Mesenchymal stem cell (in vitro differentiated cells and primary cell): ENCODE measurements around the gene SLC9A9.

ENCODE experiments used
- DNase-seq: peaks from one replicate; pipeline ENCODE4 v3.0.0-alpha.2; 2013
- H2AFZ ChIP-seq: one replicate; pipeline ENCODE4 v1.6.1; 2013; ENCODE audit warnings: low read depth, mild to moderate bottlenecking, control low read depth, inconsistent platforms, low read length, moderate library complexity
- H2AK5ac ChIP-seq: 2 replicates; pipeline ENCODE4 v1.6.1; 2013; ENCODE audit warnings: low read length, moderate library complexity, mild to moderate bottlenecking, inconsistent platforms; ENCODE audit not compliant: severe bottlenecking
- H2BK120ac ChIP-seq: one replicate; pipeline ENCODE4 v1.6.1; 2013; ENCODE audit warnings: low read depth, mild to moderate bottlenecking, inconsistent platforms, low read length, moderate library complexity
- H2BK12ac ChIP-seq, 2 experiments: one replicate each; pipeline ENCODE4 v1.6.1; 2013; ENCODE audit warnings: inconsistent platforms in 2 of 2, low read length in 2 of 2, mild to moderate bottlenecking in 2 of 2, moderate library complexity in 2 of 2, control low read depth in 1 of 2
- H2BK15ac ChIP-seq: one replicate; pipeline ENCODE4 v1.6.1; 2013; ENCODE audit warnings: mild to moderate bottlenecking, low read depth, inconsistent platforms; ENCODE audit not compliant: poor library complexity, severe bottlenecking
- H2BK5ac ChIP-seq: 2 replicates; pipeline ENCODE4 v1.6.1; 2013; ENCODE audit warnings: low read depth, mild to moderate bottlenecking, low read length, control low read depth, inconsistent platforms; ENCODE audit not compliant: poor library complexity, severe bottlenecking
- H3K14ac ChIP-seq, 2 experiments: one replicate each; pipeline ENCODE4 v1.6.1; 2013; ENCODE audit warnings: inconsistent platforms in 2 of 2, low read length in 2 of 2, control low read depth in 1 of 2, mild to moderate bottlenecking in 1 of 2, moderate library complexity in 1 of 2
- H3K18ac ChIP-seq, 2 experiments: one replicate each; pipeline ENCODE4 v1.6.1; 2013; ENCODE audit warnings: inconsistent platforms in 2 of 2, low read length in 2 of 2, control low read depth in 1 of 2, low read depth in 1 of 2, mild to moderate bottlenecking in 1 of 2
- H3K23ac ChIP-seq, 2 experiments: one replicate each; pipeline ENCODE4 v1.6.1; 2013; ENCODE audit warnings: inconsistent platforms in 2 of 2, low read length in 2 of 2, mild to moderate bottlenecking in 2 of 2, moderate library complexity in 2 of 2, control low read depth in 1 of 2
- H3K27ac ChIP-seq: 2 replicates; pipeline ENCODE4 v1.5.1; 2013; ENCODE audit warnings: mild to moderate bottlenecking, moderate library complexity, low read length, control low read depth, inconsistent platforms; ENCODE audit not compliant: poor library complexity, severe bottlenecking
- H3K27me3 ChIP-seq, 2 experiments: 2 replicates each; pipeline versions ENCODE4 v1.6.1 to v1.7.0; 2013; ENCODE audit warnings: low read length in 2 of 2, mild to moderate bottlenecking in 2 of 2, moderate library complexity in 2 of 2, control low read depth in 1 of 2, inconsistent platforms in 1 of 2; ENCODE audit not compliant: control insufficient read depth in 1 of 2, insufficient read depth in 1 of 2
- H3K36me3 ChIP-seq, 2 experiments: 2 replicates each; pipeline versions ENCODE4 v1.6.1 to v1.7.0; 2013; ENCODE audit warnings: low read length in 2 of 2, control low read depth in 1 of 2, inconsistent platforms in 1 of 2, low read depth in 1 of 2, mild to moderate bottlenecking in 1 of 2; ENCODE audit not compliant: insufficient read depth in 2 of 2, control insufficient read depth in 1 of 2
- H3K4ac ChIP-seq, 2 experiments: one replicate each; pipeline ENCODE4 v1.6.1; 2013; ENCODE audit warnings: inconsistent platforms in 2 of 2, low read length in 2 of 2, mild to moderate bottlenecking in 2 of 2, moderate library complexity in 2 of 2, control low read depth in 1 of 2, low read depth in 1 of 2
- H3K4me1 ChIP-seq: 2 replicates; pipeline ENCODE4 v1.6.1; 2013; ENCODE audit warnings: low read depth, low read length, control low read depth; ENCODE audit not compliant: control insufficient read depth, insufficient read depth
- H3K4me2 ChIP-seq: 2 replicates; pipeline ENCODE4 v1.6.1; 2013; ENCODE audit warnings: low read length, mild to moderate bottlenecking, inconsistent platforms; ENCODE audit not compliant: poor library complexity, severe bottlenecking
- H3K4me3 ChIP-seq, 2 experiments: 2 replicates each; pipeline versions ENCODE4 v1.5.1 to v1.7.0; 2013; ENCODE audit warnings: low read length in 2 of 2, mild to moderate bottlenecking in 2 of 2, control low read depth in 1 of 2, low read depth in 1 of 2; ENCODE audit not compliant: insufficient read depth in 1 of 2
- H3K79me1 ChIP-seq: replicated peaks from 2 replicates; pipeline ENCODE4 v1.6.1; 2013; ENCODE audit warnings: mild to moderate bottlenecking, control low read depth, low read length, inconsistent platforms; ENCODE audit not compliant: poor library complexity, severe bottlenecking
- H3K9ac ChIP-seq: 2 replicates; pipeline ENCODE4 v1.7.0; 2013; ENCODE audit warnings: mild to moderate bottlenecking, low read length, moderate library complexity
- H3K9me3 ChIP-seq: 2 replicates; pipeline ENCODE4 v1.7.0; 2013; ENCODE audit warnings: mild to moderate bottlenecking, low read length; ENCODE audit not compliant: control insufficient read depth
- H4K8ac ChIP-seq: one replicate; pipeline ENCODE4 v1.6.1; 2013; ENCODE audit warnings: inconsistent platforms, mild to moderate bottlenecking, low read length, moderate library complexity
- H4K91ac ChIP-seq: one replicate; pipeline ENCODE4 v1.6.1; 2013; ENCODE audit warnings: mild to moderate bottlenecking, low read length, inconsistent platforms
- WGBS: methylation state at CpG from one replicate; pipeline ENCODE4 v1.1.7; 2013; ENCODE audit warnings: mixed read lengths; 5-methylcytosine and 5-hydroxymethylcytosine counted together

Gene SLC9A9

DNA sequence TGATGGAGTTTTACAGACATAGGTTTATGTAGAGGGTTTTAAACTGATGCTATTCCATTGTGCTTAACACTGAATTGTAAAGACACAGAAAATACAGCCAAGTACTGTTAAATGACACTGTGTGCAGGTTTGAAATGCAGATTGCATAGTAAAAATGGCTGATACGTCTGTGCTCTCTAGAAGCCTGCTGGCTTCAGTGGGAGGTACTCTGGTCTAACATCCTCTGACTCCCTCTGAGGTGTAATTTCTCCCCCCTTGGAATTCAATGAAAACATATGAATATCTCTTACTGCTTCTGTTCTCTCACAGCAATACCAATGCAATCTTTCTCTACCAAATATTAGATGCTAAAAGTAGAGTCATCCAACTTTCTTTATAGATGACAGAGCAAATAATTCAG, 176.6 kb downstream of the SLC9A9 start:
- H4K8ac ChIP-seq, result no peak overlapping the region
- no peak overlapping the region for H2AK5ac ChIP-seq
- no peak overlapping the region for H3K4me3 ChIP-seq
- no peak overlapping the region for H2BK5ac ChIP-seq
- no peak overlapping the region for H3K9ac ChIP-seq
- no peak overlapping the region for H2BK12ac ChIP-seq
- no peak overlapping the region for H3K4me2 ChIP-seq
- no peak overlapping the region for H2AFZ ChIP-seq
- H3K27ac ChIP-seq, result no peak overlapping the region
- H3K4me1 ChIP-seq, result no peaks in the 10 kb centered on the region
- H3K36me3 ChIP-seq, result no peaks in the 10 kb centered on the region
- no peak overlapping the region for H4K91ac ChIP-seq
- no peaks in the 10 kb centered on the region for H3K9me3 ChIP-seq
- H2BK15ac ChIP-seq, result no peak overlapping the region
- WGBS, result 50% methylated on average over 1 of the region's 1 CpG
- H3K18ac ChIP-seq, result no peak overlapping the region
- H3K4ac ChIP-seq, result no peak overlapping the region
- no peak overlapping the region for H3K23ac ChIP-seq
- no peaks in the 10 kb centered on the region for H3K79me1 ChIP-seq
- H3K27me3 ChIP-seq, result no peaks in the 10 kb centered on the region
- no peak for DNase-seq
- no peak overlapping the region for H3K14ac ChIP-seq
- no peak overlapping the region for H2BK120ac ChIP-seq

GRCh38 chr3:143668924-143669790, 179.1 kb downstream of the SLC9A9 start:
- Histone ChIP-seq H4K91ac (no peak overlapping the region), H2BK15ac (no peak overlapping the region), H3K4me1 (no peaks in the 10 kb centered on the region), H3K4me2 (no peak overlapping the region), H3K27me3 (no peaks in the 10 kb centered on the region), H3K4me3 (no peak overlapping the region), H2AK5ac (no peak overlapping the region), H3K27ac (no peak overlapping the region), H3K23ac (no peak overlapping the region), H4K8ac (no peak overlapping the region), H3K4ac (no peak overlapping the region), H2BK12ac (no peak overlapping the region), H2BK120ac (no peak overlapping the region), H3K18ac (no peak overlapping the region), H3K14ac (no peak overlapping the region), H2BK5ac (no peak overlapping the region), H3K9ac (no peak overlapping the region), H3K9me3 (no peaks in the 10 kb centered on the region), H3K79me1 (no peaks in the 10 kb centered on the region), H3K36me3 (no peaks in the 10 kb centered on the region), H2AFZ (no peak overlapping the region)
- DNase-seq, result peak; percentile 20
- WGBS, result 74% methylated on average over 3 of the region's 5 CpGs

DNA sequence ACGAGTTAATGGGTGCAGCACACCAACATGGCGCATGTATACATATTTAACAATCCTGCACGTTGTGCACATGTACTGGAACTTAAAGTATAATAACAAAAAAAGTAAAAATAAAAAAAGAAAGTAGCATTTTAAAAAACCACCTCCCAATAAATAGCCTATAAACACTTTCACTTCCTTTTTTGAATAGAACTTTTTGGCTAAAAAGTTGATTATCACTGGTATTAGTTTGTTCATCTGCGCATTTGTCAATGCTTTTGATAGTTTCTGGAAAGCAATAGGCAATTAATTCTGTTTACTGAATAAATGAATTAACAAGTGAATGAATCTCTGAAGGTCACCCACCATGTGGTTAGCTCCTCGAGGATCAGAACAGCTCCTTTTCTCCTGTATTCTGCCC, 179.9 kb downstream of the SLC9A9 start:
- Histone ChIP-seq H4K8ac (no peak overlapping the region), H2BK12ac (no peak overlapping the region), H3K79me1 (no peaks in the 10 kb centered on the region), H3K9ac (no peak overlapping the region), H3K14ac (no peak overlapping the region), H2AK5ac (no peak overlapping the region), H3K4me3 (no peak overlapping the region), H3K27me3 (no peaks in the 10 kb centered on the region), H3K36me3 (no peaks in the 10 kb centered on the region), H3K4me1 (no peaks in the 10 kb centered on the region), H3K23ac (no peak overlapping the region), H3K4ac (no peak overlapping the region), H3K4me2 (no peak overlapping the region), H4K91ac (no peak overlapping the region), H3K18ac (no peak overlapping the region), H2BK120ac (no peak overlapping the region), H3K9me3 (no peaks in the 10 kb centered on the region), H2BK15ac (no peak overlapping the region), H3K27ac (no peak overlapping the region), H2BK5ac (no peak overlapping the region), H2AFZ (no peak overlapping the region)
- no peak for DNase-seq
- 95% methylated on average over 2 of the region's 5 CpGs for whole genome bisulfite sequencing

GRCh38 chr3:143661677-143662076, 186.6 kb downstream of the SLC9A9 start:
- H3K4me1 ChIP-seq, result peaks cover 1% of the 10 kb centered on the region

More at GRCh38 chr3:143661677-143662076, 186.6 kb downstream of the SLC9A9 start:
- H2BK5ac ChIP-seq, result no peak overlapping the region
- no peak for DNase-seq
- H2BK15ac ChIP-seq, result no peak overlapping the region
- no peak overlapping the region for H3K27ac ChIP-seq
- no peak overlapping the region for H2BK120ac ChIP-seq
- no peak overlapping the region for H3K4me2 ChIP-seq
- no peak overlapping the region for H2AK5ac ChIP-seq
- no peak overlapping the region for H3K4me3 ChIP-seq
- no peaks in the 10 kb centered on the region for H3K27me3 ChIP-seq
- no peak overlapping the region for H3K9ac ChIP-seq
- no peak overlapping the region for H4K8ac ChIP-seq
- H3K9me3 ChIP-seq, result no peaks in the 10 kb centered on the region
- 84% methylated on average over 3 of the region's 3 CpGs for WGBS
- no peak overlapping the region for H3K4ac ChIP-seq
- no peak overlapping the region for H4K91ac ChIP-seq
- peaks cover 0 to 3% of the 10 kb centered on the region in 2 experiments for H3K36me3 ChIP-seq
- H3K14ac ChIP-seq, result no peak overlapping the region
- H2BK12ac ChIP-seq, result no peak overlapping the region
- no peak overlapping the region for H3K18ac ChIP-seq
- H3K23ac ChIP-seq, result no peak overlapping the region
- no peaks in the 10 kb centered on the region for H3K79me1 ChIP-seq
- H2AFZ ChIP-seq, result no peak overlapping the region
